LNCaP clone FGC (cell line): Measurements from ENCODE around the gene GGT6.
A peak's percentile ranks its signal among the peaks of the same experiment; 100 is the strongest.

ENCODE experiments used
- DNase-seq: peaks from one replicate; pipeline ENCODE4 v3.0.0-alpha.2; 2011; ENCODE audit warnings: low read depth
- H3K4me3 ChIP-seq: 2 replicates; pipeline ENCODE4 v1.5.1; 2011; ENCODE audit warnings: mild to moderate bottlenecking, low read depth, low read length, control low read depth
- TF ChIP-seq, protein P1 (sequence below): IDR thresholded peaks from 2 replicates; pipeline ENCODE4 v1.5.1; 2012; ENCODE audit warnings: mild to moderate bottlenecking; ENCODE audit not compliant: control insufficient read depth, insufficient read depth; ENCODE audit errors: extremely low read depth

Gene GGT6

DNA sequence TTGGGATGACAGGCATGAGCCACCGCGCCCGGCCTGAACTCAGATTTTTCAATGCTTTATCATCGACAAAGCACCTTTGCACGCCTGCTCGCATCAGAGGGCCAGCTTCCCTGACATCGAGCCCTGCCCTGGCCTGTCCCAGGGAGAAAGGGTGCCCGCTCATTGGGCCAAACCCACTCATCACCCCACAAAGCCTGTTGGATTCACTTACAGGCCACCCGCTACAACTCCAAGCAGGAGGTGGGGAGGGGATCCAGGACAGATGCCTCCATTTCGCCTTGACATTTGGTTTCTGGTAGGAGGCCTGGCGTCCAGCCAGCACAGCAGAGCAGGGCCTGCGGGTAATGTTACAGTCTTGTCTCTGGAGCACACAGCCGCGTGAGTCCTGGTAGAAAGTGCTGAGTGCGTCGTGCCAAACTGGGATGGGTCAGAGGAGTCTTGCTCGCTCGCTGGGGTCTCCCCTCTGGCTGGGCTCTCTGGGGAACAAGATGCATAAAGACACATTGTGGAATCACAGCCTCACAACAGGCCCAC lies 43.8 kb upstream of the GGT6 start:
- peak; percentile 6 for DNase-seq
- TF ChIP-seq, protein P1, sequence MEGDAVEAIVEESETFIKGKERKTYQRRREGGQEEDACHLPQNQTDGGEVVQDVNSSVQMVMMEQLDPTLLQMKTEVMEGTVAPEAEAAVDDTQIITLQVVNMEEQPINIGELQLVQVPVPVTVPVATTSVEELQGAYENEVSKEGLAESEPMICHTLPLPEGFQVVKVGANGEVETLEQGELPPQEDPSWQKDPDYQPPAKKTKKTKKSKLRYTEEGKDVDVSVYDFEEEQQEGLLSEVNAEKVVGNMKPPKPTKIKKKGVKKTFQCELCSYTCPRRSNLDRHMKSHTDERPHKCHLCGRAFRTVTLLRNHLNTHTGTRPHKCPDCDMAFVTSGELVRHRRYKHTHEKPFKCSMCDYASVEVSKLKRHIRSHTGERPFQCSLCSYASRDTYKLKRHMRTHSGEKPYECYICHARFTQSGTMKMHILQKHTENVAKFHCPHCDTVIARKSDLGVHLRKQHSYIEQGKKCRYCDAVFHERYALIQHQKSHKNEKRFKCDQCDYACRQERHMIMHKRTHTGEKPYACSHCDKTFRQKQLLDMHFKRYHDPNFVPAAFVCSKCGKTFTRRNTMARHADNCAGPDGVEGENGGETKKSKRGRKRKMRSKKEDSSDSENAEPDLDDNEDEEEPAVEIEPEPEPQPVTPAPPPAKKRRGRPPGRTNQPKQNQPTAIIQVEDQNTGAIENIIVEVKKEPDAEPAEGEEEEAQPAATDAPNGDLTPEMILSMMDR, result no peak
- H3K4me3 ChIP-seq, result no peak overlapping the region

DNA sequence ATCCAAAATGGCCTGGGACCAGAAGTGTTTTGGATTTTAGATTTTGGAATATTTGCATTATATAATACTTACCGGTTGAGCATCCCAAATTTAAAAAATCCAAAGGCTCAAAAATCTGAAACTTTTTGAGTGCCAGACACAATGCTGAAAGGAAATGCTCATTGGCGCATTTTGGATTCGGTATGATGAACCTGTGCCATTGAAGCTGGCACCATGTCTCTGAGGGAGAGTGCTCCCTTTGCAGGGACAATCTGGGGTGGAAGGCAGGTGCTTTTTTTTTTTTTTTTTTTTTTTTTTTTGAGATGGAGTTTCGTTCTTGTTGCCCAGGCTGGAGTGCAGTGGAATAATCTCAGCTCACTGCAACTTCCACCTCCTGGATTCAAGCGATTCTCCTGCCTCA lies 41.7 kb upstream of the GGT6 start:
- no peak overlapping the region for H3K4me3 ChIP-seq
- TF ChIP-seq, protein P1, result no peak
- DNase-seq, result no peak

DNA sequence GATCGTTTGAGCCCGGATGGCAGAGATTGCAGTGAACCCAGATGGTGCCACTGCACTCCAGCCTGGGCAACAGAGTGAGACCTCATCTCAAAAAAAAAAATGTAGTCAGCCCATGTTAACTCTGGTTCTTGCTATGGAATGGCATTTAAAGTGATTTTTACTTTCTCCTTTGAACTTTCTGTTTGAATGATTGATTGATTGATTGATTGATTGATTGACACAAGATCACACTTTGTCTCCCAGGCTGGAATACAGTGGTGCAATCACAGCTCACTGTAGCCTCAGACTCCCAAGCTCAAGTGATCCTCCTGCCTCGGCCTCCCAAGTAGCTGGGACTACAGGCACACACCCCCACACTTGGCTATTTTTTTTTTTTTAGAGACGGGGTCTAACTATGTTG lies 40.9 kb upstream of the GGT6 start:
- no peak for DNase-seq
- no peak overlapping the region for H3K4me3 ChIP-seq
- TF ChIP-seq, protein P1, result no peak

DNA sequence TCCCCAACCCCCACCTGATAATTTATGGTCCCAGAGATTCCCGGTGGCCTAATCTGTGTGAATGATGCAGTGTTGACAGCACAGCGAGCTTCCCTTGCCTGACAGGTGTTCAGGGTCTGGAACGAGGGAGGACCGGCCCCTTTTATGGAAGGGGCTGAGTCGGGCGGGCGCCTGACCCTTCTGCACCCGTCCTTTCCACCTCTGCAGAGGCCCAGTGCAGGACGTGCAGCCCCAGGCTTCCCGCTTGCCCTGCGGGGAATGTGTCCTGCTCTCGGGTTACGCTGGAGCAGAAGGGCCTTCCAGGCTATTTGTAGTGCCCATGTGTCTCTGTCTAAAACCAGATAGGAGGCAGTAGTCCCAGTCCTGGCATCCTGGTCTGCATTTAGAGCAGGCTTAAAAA lies 40.2 kb upstream of the GGT6 start:
- no peak for DNase-seq
- no peak overlapping the region for H3K4me3 ChIP-seq
- TF ChIP-seq, protein P1, result no peak

DNA sequence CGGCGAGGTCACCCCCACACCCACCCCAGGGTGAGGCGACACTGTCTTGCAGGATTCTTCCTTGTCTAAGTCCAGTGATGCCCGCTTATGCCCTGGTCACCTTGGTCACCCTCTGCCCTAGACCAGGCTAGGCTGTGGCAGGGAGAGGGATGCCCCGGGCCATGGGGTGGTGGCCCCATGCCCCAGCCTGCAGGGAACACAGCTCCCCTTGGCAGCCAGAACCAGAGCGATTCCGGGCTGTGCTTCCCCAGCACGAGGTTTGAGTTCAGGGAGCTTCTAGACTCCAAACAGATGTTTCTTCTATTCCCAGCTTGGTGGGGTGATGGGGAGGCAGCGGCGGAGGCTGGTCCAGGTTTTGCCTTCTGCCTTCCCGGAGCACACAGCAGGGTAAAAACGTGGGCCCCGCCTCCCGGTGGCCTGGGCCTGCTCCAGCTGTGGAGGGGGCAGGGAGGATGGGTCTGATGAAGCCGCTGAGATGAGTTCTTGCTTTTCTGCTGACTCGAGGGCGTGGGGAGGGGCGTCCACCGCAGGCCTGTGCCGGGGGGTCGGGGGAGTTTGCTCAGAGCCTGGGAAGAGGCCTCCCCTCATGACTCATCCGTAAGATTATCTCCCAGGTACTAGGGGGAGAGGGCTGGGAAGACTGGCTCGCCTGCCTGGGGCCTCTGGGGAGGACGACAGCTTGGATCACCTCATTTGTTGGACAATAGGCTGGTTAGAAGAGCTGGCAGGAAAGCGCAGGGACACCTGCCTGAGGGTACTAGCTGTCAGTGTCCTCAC lies 39.3 kb upstream of the GGT6 start:
- no peak for DNase-seq
- TF ChIP-seq, protein P1, result no peak
- H3K4me3 ChIP-seq, result no peak overlapping the region

DNA sequence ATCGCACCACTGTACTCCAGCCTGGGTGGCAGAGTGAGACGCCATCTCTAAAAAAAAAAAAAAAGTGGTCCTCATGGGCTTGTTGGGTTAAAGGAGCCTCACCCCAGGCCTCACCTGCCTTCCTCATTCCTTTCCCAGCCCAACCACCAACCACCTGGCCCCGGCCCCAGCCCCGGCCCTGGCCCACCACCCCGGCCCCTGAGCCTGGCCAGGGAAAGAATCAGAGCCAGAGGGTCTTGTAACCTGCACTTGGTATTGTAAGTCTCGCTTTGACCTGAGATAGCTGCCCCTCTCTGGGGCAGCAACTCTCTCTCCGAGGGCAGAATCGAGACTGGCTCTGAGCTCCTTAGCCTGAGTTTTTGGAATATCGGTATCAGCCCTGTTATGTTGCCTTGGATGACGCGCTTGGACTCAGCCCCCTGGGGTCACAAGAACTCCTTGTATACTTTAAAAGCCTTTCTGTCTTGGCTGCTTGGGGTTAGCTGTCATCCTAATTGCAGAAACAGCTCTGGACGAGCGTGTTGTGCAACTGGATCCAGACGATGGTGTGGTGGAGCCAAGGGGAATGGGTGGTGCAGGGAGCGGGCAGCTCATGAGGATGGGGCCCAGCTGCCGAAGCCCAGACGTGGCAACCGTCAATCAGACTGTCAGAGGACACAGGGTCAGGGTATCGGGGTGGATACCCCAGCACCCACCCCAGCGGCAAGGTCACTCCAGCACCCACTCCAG lies 38.6 kb upstream of the GGT6 start:
- DNase-seq, result no peak
- TF ChIP-seq, protein P1, result no peak

More for the DNA sequence above, 38.6 kb upstream of the GGT6 start:
- H3K4me3 ChIP-seq, result no peak overlapping the region
